Fibroblast of skin of back (primary cell): ENCODE data around the gene CDT1.
"Not testable (repeated sequence)": the region's sequence is repeated elsewhere in the genome, so short reads cannot be mapped to it uniquely, and the experiment has no call there.

Source experiments
- DNase-seq: peaks from one replicate; pipeline ENCODE4 v3.0.0-alpha.2; 2013

The CDT1 gene

DNA sequence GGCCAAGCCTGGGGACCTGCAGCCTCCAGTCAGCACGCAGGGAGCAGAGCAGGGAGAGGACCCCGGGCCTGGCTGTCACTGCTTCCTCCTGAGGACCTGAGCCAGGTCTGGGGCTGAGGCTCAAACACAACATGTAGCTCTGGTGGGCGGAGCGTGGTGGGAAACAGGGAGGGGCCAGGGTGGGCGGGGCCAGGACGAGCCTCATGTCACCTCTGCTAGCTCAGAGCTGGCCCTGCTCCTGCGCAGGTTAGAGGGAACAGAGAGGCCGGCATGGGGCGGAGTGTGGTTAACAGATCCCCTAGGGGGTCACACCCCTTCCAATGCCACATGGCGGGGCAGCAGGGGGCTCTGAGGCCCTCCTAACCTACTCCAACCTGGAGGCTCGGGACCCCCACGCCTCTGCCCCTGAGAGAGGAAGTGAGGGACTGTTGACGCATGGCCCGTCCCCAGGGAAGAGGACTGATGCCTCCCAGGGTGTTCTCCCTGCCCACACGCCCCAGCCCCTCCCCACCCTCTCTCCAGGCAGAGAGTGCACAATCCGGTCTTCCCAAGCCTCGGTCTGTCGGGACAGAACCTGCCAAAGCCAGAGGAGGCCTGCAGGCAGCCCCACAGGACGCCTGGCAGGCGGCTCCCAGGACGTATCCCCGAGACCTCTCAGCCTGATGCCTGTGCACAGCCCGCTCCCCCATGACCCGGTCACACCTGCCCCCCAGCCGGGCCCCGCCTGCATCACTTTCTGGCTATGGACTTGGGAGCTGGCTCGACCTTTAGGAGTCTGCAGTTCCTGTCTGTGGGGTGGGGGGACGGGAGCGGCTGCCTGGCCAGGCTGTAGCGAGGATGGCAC is 33.8 kb upstream of the CDT1 start:
- DNase-seq, result no peak

DNA sequence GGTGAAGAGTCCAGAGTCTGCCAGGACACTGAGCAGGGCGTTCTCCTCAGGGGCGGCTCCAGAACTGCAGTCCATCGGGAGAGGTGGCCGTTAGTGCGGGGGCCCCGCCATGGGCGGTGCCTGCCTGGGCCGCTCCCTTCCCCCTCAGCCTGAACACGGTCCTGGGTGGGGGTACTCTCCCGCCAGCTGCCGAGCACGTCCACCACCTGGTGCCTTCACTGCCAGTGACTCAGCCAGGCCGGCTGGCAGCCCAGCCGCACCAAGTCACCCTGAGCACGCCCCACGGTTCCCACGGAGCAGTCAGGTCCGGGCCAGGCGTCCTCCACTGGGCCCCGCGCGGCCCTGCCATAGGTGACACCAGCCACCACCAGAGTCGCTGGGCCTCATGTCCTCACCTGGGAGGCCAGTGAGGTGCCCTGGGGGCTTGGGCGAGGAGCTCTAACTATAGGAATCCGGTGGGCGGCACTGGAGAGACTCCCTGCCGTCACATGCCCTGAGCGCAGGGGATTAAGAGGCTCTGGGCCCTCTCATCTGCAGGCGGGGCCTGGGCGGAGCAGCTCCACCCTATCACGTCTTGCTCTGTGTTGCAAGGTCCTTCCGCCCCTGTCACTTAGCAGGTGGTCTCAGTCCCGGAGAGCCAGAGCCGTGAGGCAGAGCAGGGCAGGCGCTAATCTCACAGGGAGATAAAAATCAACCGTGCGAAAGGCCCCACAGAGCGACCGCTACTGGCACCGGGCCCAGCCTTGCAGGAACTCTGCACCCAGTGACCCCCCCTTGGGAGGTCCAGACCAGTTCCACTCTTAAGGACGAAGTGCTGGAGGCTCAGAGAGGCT is 32.9 kb upstream of the CDT1 start:
- DNase-seq, result peak; percentile 68

DNA sequence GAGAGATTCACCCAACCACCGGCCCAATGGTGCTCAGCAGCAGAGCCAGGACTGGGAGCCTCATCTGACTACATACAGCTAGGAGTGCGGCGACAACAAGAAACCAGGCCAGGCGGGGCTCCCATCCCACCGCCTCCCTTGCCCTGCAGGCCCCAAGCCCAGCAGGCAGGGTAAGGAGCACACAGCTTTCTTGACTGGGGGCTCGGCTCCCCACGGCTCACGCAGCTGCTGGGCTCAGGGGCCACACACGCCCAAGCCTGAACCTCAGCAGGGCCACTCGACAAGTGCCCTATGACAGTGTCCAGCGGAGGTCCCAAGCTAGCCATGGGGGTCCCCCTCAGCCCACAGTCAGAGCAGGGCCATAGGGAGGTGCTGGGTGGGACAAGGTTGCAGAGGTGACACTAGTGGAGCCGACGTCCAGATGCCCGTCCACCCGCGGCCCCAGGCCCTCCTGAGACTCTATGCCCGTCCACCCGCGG is 32.3 kb upstream of the CDT1 start:
- no peak for DNase-seq

DNA sequence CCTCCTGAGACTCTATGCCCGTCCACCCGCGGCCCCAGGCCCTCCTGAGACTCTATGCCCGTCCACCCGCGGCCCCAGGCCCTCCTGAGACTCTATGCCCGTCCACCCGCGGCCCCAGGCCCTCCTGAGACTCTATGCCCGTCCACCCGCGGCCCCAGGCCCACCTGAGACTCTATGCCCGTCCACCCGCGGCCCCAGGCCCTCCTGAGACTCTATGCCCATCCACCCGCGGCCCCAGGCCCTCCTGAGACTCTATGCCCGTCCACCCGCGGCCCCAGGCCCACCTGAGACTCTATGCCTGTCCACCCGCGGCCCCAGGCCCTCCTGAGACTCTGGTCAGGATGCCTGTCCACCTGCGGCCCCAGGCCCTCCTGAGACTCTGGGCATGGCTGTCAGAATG is 31.8 kb upstream of the CDT1 start:
- DNase-seq, result not testable (repeated sequence)

DNA sequence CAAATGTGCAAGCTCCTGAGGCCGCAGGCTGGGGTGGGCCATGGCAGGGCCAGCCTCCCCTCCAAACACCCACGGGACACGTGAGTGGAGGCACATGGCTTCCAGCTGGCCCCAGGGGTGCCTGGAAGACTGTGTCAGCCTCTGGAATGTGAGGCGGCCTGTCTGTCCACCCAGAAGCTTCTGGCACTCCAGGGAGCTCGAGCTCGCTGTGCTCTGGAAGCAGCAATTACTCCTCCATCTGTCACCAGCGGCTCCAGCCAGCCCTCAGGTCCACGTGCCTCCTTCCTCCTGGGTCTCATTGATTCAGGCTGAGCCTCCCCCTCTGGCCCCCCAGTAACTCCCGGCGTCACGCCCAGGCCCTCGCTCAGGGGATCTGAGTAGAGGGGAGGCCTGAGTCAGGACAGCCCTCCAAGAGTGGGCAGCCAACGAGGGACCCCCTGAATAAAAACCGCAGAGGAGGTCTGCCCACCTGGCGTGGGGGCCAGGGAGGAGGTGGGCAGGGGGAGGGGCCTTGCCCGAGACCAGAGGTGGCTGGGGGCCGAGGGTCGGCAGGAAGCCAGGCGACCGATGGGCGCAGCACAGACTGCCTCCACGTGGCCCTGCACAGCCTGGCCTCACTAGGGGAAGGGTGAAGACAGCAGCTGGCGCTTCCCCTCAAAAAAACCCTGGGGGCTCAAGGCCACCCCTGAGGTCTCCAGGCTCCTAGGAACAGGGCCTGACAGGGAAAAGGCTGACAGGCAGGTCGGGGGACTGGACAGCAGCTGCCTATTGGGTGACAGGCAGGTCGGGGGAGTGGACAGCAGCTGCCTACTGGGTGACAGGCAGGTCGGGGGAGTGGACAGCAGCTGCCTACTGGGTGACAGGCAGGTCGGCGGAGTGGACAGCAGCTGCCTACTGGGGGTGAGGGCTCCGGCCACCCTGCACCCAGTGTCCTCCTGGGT is 30.4 kb upstream of the CDT1 start:
- peak; percentile 96 for DNase-seq

DNA sequence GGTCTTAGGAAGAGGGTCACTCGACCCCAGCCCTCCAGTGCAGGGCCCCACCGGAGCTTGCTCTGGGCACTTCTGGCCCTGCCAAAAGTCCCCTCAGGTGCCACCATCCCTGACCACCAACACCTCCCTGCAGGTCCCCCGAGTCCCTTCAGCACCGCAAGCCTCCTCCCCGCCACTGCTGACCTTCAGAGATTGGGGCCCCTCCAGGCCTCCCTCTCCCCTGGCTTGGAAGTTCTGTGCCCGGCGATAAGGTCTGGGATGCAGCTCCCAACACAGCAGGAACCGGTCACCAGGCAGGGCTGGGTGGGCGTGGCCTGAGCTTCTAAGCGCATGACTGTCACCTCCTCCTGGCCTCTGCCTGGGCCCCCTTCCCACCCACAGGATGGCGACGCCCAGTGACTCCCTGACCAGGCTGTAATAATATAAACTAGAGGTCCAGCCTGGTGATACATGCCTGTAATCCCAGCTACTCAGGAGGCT is 29.7 kb upstream of the CDT1 start:
- peak; percentile 94 for DNase-seq

DNA sequence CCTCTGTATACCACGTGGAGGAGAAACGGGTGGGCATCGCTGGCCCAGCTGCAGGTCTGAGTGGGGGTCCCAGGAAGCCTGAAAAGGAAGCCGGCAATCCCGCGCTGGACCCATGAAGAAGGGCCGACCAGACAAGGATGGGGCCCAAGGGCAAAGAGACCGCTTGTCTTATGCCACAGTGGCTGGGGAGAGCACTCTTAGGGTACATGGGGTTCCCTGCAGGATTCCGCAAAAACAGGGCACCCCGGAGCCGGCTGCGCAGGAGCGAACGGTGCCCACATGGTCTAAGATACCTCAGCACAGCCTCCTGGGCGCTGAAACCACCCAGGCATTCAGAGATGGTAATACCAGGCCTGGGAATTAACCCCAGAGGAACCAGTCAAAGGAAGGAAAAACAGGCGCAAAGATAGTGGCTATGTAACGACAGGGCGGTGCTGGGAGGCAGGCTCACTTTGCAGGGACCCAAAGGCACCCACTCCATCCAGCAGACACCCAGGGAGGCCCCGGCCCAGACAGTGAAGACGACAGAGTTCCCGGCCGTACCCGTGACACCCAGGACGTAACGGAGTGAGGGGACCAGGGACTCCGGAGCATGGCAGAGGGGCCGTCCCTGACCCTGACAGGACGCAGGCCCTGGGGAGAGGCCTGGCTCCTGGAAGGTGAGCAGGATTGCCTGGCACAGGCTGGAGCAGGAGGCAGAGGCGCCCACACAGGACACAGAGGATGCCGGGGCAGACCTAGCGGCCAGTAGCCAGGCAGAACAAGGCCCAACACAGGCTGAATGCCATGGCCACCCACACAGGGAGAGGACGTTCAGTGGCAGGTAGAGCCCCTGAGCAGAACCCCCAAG is 28.8 kb upstream of the CDT1 start:
- DNase-seq, result no peak

DNA sequence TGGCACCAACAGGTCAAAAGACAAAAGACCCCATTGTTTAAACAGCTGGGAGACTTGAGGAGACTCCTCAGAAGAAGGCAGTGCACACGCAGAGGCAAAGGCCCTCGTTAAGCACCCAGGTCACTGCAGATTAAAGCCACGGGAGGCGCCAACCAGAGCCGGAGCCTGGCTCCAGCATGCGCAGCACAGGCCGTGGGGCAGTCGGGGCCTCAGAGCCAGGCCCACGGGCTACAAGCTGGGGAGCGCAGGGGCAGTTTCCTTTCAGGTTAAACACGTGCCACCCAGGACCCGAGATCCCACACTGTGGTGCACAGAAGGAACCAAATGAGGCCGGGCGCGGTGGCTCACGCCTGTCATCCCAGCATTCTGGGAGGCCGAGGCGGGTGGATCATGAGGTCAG is 27.8 kb upstream of the CDT1 start:
- no peak for DNase-seq

DNA sequence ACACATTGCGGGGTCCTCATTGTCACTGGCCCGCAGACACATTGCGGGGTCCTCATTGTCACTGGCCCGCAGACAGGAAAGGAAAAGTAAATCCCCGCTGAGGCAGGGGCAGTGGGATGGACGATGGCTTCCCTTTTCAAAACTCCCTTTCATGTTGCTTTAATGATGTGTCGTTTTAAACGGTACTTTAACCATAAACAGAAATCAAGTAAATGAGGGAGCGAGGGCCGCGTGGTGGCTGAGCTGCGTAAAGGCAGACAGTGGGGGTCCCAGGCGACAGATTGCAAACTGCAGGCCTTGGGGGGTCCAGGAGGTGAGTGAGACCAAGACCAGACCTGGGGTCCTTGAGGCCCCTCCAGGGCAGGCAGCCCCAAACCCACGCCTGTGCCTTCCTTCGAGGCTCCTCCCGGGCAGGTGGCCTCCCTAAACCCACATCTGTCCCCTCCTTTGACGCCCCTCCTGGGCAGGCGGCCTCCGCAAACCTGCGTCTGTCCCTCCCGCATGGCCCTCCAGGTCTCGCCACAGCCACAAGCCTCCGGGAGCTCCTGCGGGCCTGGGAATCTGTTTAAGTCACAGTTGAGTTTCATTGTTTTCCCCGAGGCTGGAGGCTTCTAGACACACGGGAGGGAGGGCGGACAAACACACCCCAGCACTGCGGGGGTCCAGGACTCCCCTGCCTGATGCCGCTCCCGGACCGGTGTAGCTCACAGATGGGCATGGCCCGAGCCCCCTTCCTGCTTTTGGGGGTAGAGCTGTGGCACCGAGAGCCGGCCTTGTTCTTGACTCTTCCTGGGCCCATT is 25.9 kb upstream of the CDT1 start:
- no peak for DNase-seq

DNA sequence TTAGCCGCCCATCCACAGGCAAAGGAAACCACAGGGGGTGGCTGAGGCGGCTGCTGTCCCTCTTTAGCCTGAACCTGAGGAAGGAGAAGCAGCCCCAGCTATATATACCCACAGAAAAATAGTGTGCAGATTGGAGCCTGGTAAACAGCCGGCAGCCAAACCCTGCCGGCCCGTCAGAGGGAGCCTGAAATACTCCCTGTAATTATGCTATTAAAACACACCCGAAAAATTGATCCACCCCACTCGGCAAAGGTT is 25.4 kb upstream of the CDT1 start:
- DNase-seq, result no peak

DNA sequence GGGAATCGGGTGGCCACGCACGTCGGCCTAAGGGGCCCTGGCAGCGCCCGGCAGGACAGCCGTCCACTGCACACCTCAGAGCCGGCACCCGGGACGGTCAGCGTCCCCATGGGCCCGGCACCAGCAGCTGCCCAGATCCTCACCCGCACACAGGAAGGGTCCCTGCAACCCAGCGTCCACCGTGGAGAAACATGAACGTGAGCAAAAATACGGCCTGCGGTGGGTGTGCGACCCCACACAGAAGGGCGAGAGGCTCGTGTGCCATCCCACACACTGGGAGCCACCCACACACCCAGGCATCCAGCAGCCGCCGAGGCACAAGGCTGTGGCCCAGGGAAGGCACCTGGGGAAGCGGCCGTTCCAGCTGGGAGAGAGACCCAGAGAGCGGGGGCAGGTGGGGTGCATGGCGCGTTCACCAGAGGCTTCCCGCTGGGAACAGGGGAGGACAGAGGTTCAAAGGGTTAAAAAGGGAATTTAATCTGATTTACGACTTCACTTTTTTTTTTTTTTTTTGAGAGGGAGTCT is 25.0 kb upstream of the CDT1 start:
- DNase-seq, result no peak

DNA sequence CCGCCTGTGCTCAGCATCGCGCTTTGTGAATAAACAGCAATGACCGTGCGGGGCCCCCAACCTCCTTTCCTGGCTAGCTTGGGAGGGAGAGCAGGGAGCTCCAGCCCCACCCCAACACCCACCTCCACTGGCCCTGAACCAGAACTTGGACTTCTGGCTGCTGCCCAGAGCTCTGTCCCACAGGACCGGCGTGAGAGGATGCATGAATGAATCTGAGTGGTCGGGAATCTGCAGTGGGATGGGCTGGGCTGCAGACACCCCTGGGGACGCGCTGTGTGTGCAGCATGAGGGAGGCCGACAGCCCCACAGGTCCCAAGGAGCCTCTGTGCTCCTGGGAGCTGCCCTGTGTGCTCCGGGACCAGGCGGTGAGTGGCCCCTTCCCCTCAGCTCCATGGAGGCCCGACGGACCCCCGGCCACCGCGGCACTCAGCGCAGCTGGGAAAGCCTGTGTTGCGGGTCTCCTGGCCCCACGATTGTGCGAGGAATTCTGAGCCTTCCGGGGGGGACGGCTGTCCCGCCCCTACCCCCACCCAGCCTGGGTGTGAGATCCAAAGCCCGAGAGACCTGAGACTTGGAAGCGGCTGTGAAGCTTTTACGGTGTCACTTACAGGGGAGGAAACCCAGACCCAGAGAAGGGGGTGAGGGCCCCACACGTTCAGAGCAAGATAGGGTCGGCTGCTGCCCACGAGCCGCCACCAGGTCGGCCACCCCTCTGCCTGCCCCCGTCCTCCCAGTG is 24.0 kb upstream of the CDT1 start:
- no peak for DNase-seq

DNA sequence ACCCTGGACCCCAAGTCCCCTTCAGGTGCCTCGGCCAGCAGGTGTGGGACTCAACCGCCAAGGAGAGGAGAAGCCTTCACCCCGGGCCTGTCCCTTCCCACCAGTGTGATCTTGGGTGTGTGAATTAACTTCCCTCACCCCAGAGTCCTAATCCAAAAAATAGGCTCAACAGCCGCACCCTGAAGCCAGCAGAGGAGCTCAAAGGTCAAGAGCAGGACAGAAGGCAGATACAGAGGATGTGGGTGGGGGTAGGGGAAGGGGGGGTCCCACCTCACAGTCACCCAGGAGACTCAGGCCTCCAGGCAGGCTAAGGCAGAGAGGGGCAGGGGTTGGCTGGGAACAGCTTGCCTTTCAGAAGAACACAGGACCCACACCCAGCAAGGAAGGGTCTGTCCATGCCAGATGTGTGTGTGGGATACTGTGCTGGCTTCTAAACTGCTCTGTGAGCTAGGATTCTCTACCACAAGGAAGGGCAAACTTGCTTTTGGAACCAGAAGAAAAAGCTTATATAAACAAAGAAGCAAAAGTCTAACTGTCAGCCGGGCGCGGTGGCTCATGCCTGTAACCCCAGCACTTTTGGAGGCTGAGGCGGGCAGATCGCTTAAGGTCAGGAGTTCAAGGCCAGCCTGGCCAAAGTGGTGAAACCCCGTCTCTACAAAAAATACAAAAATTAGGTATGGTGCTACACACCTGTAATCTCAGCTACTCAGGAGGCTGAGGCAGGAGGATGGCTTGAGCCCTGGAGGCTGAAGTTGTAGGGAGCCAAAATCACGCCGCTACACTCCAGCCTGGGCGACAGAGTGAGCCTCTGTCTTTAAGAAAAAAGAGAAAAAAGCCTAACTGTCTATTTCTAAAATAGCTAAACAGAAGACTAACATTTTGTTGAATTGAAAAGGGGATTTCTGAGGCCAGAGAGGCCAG is 23.2 kb upstream of the CDT1 start:
- no peak for DNase-seq

DNA sequence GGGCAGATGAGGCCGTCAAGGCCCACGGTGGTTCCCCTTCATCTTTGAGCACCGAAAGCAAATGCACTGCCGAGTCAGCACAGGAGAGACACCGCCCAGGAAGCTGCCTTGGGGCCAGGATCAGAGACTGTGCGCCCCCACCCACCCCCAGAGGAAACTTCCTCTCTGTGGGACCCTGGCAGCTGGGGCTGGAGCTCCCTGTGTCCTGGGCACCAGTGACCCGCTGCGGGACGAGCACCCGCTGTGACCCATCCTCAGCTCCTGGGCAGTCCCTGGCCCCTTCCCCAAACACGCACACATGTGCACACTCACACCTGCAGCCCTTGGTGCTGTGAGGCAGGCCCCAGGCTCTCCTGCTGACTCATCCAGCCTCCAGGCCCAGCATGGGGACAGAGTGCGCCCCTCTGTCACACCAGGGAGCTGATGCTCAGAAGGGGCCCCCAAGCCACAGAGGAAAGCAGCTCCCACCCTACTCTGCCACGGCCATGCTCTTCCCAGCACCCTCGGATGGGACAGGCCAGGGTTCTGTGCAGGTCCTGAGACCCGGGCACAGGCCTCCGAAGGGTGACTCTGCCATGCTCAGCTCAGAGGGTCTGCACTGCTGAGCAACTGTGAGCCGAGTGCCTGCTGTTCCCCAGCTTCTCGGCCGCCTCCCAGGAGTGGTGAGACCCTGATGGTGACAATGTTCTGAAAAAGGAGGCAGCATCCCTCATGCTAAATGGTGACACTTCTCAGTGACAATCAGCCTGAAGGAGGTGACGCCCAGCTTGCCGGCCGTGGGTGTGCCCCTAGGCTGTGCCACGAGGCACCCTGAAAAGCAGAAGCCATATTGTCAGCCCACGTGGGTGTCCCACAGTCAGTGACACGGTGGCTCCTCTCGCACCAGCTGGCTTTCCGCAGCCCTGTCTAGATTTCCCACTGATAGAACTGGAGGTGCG is 22.2 kb upstream of the CDT1 start:
- DNase-seq, result no peak

DNA sequence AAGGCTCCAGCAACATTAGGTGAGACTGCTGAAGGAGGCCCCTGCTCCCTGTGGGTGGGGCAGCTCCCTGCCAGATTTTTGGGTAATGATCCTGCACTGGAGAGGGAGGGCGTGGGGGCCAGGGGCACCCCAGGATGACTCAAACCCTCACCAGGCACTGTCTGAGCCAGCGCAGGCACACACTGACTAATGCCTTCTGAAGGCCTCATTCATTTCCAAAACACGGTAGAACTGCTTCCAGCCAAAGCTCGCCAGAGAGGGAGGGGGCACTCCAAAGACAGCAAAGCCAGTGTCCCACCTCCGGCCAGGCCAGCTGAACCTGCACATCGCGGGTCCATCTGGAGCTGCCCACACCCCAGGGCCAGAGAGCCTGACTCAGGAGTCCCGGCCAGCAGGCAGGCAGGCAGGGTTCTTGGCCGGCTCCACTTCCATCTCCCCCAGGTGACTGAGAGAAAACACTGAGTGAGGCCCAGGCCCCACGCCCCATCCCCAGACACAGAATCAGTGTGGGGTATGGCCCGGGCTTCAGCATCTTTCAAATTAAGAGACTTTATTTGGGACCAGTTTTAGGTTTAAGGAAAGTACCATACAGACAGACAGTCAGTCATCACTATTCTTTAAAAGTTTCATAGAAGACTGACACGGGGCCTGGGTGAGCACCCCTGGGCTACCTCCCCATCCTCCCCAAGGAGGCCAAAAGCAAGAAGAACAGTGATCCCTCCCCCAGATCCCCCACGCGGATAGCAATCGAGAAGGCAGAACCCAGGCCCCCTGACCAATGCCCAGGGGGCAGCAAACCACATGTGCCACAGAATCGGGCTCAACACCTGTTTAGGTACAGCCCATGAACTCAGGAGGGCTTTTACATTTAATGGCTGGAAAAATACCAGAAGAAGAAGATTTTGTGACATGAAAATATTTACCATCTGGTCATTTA is 20.9 kb upstream of the CDT1 start:
- peak; percentile 82 for DNase-seq

DNA sequence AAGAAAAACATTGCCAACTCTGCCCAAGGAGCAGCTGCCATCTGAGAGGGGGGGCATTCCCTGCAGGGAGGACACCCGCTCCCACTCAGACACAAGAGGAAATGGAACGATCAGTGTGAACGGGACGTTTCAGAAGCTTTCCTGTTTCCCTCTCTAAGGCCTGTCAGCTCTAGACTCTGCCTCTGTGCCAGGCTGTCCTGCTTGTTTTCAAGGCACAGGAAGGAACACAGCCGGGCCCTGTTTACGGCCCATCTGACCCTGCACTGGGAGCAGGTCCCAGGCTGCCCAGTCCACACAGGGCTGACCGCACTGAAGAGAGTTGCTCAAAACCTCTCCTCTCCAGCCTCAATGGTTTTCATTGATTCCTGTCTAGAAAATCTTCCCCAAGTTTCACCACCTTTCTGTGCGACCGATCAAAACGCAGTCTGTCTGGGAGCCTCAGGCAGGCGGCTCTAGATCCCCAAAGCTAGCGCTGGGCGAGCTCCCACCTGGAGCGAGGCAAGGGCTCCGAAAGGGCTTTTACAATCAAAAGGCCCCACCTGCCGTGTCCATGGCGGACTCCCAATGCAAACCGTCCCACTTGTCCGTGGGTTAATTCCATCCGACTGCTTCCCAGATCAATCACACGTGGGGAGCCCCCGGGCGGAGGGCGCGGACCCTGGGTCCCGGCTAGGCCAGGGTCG is 20.1 kb upstream of the CDT1 start:
- no peak for DNase-seq
